HG03196 (cell line): Measurements from ENCODE around the gene NCOA7.
"Not testable (repeated sequence)": the region's sequence is repeated elsewhere in the genome, so short reads cannot be mapped to it uniquely, and the experiment has no call there.

ENCODE experiments used
- ATAC-seq: cut with Tn5 transposase; IDR thresholded peaks from one replicate; pipeline ENCODE4 v1.9.1; 2021; ENCODE audit not compliant: unreplicated experiment

The NCOA7 gene

DNA sequence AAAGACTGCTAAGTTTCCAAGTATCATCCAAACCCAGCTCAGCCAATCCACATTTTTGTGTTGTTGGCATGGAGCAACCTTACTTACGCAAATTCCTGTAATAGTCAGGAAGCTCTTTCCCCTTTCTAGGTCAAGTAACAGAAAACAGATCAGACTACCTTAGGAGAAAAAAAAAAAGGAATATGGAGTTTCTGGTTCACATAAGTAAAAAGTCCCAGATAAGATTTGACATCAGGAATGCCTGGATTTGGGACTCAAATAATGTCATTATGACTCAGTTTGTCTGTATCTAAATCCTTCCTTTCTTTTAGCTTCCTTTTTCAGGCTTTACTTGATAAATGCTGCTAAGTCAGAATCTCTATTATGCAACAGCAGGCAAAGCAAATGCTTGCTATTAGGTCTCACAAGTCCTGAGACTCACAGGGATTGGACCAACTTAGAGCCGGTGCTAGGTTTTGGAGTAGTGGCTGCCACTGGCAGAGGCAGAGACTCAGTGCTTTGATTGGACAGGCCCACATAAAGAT, 44.5 kb downstream of the NCOA7 start:
- ATAC-seq = no peak

DNA sequence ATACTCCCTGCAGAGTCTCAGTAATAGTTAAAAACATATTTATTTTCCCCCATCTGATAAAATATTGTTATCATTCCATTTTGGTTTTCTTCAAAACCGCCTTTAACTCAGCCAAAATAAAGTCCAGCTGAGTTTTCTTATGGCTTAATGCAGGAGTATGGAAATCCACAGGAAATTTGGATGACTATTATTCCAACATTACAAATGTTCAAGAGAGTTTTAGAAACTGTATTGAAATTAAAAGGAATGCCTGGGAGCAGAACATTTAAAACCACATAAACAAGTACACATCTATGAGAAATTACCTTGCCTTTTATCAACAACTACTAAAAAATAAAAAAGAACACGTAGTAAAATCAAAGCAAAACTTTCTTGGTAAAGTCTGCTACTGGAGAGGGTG, 45.7 kb downstream of the NCOA7 start:
- no peak for ATAC-seq

DNA sequence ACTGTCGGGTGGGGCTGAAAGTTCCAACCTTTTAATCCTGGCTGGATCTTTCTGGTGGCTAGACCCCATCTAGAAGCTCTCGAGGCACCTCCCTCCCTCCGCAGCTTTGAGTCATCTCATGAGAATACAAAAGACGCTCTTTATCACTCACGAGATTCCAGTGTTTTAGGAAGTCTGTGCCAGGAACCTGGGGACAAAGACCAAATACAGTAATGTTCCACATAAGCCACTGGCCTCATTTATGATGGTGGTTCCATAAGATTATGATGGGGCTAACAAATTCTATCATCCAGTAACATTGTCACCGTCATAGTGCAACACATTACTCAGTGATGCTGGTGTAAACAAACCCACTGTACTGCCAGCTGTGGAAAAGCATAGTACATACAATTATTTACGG, 48.7 kb downstream of the NCOA7 start:
- no peak for ATAC-seq

DNA sequence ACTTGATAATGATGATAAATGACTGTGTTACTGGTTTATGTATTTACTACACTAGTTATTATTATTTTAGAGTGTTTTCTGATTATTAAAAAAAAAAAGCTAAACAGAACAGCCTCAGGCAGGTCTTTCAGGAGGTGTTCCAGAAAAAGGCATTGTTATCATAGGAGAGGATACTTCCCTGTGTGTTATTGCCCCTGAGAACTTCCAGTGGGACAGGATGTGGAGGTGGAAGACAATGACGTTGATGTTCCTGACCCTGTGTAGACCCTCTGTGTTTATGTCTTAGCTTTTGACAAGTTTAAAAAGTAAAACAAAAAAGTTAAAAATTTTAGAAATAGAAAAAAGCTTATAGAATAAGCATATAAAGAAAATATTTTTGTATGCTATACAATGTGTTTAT, 49.1 kb downstream of the NCOA7 start:
- ATAC-seq = no peak

DNA sequence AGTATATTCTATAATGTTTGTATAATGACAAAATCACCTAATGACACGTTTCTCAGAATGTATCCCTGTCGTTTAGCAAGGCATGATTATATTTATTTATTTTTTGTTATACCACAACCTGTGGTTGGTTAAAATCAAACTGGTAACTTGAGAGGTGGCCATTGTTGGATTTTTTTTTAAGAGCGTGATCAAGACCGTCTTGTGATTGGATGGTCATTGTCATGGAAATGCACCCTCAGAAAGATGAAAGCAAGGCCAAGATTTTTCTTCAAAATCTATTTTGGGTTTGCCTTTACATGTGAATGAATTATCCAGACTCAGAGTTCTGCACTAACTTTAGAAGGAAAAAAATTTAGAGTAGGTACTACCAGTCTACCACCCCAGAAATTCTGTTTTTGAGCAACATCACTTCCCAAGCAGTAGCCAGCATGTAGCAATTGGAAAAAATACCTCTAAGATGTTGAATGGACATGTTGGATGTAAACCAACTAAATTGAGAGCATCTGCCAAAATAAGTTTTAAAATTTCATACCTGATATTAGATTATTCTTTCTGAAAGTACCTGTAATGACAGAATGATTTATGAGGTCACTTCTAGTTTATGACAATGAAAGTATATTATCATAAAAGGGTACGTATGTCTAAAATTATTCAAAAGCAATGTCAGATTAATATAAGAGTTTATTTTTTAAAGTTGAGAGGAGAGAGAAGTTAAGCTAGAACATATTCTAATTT, 50.8 kb downstream of the NCOA7 start:
- ATAC-seq = no peak

DNA sequence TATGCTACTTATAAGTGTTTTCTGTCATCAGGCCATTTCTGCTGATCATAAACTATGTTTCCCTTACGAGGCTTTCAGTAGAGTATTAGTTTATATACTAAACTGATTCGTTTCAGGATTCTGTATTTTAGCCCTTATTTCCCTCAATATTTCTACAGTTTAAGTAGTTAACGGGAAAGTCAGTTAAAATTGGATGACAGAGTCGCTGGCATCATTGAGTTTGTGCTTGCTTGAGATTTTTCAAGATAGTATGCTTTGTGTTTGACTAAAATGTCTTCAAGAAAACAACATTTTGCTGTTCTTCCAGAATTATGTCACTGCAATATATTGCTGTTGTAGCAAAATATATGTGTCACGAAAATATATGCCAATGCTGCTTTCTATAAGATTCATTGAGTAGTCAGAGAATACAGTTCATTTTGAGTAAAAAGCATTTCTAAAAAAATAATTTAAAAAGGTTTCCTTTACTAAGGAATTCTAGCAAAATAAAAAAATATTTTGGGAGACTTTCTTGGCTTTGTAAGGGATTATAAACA, 51.4 kb downstream of the NCOA7 start:
- ATAC-seq = no peak

DNA sequence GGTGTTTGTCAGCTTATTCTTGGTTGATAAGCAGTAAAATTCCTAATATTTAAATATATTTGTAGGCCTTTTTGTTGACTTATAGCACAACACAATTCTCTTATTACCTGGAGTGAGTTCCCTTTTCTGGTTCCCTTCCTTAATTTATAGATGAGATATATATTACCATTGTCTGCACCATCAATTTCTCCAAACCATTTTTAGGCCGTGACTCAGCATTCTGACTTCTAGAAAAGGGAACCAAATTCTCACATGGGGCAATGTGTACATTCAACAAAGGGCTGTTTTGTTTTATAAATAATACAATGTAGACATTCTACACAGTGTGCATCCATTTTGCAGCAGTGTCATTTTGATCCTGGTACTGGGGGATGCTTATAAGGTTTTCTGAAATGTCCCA, 52.8 kb downstream of the NCOA7 start:
- ATAC-seq = no peak

DNA sequence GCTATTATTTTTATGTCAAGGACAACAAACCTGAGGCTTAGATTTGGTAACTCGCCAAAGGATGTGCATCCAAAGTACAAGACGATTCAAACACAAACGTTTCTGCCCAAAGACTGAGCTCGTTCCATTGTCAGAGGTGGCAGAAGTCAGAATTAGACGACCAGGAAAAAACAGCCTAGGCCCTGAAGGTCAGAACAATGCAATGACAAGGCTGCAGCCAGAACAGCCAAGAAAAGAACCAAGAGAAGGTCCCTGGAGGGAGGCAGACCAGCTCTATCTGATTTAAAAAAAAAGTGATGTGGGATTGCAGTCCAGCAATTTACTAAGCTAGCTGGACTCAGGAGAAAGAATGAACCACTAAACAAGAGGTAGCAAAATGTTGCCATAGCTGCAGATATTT, 54.2 kb downstream of the NCOA7 start:
- no peak for ATAC-seq

DNA sequence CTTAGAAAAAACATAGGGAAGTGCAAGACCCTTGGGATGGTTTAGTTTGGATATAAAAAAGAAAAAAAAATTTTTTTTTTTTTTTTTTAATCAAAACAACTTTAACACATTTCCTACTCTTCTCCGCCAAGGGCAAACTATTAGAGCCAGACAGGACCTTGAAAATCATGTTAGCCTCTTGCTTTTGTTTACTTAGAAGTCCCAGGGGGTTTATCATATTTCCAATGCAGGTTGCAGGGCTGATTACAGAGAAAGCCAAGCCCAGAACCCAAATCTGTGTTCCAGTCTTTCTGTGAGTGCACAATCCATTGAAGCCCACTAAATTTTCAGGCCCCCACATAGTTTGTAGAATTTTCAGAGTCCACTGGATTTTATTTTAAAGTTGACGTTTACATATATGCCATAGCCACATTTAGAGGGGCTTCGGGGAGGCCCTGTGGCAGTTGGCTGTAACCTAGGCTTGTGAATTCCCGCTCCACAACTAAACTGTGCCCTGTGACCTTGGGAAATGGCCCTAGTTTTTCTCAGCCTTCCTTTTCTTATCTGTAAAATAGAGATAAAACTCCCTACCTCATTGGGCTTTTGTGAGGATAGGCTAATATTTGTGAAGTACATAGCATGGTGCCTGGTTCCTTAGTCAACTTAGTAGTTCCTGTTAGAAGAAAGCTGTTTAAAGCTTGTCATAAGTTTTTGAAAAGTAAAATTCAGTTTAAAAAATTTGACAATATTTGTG, 55.7 kb downstream of the NCOA7 start:
- no peak for ATAC-seq

DNA sequence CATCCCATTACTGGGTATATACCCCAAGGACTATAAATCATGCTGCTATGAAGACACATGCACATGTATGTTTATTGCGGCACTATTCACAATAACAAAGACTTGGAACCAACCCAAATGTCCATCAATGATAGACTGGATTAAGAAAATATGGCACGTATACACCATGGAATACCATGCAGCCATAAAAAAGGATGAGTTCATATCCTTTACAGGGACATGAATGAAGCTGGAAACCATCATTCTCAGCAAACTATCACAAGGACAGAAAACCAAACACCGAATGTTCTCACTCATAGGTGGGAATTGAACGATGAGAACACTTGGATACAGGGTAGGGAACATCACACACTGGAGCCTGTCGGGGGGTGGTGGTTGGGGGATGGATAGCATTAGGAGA, 57.5 kb downstream of the NCOA7 start:
- not testable (repeated sequence) for ATAC-seq

DNA sequence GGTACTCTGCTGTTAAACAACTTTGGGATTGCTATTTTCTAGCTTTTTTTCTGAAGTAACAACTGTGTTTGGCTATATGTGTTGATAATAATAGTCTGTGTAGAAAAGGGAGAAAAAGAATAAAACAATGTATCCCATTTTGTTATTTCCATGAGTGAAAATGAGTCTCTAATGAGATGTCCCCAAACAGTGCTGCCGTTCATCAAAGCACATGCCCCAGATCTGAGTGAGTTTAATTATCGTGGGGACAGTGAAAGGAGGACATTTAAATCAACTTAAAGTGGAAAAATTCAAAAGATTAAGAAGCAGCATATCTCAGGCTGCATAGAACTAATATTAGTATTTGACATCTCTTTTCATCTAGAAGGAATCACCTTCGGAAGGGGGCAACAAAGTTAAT, 59.6 kb downstream of the NCOA7 start:
- no peak for ATAC-seq

DNA sequence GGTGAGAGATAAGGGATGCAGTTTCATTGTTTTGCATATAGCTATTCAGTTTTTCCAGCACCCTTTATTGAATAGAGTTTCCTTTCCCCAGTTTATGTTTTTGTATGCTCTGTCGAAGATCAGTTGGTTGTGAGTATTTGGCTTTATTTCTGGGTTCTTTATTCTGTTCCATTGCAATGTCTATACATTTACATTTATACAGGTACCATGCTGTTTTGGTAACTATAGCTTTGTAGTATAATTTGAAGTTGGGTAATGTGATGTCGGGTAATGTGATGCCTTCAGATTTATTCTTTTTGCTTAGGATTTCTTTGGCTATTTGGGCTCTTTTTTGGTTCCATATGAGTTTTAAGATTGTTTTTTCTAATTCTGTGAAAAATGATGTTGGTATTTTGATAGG, 61.8 kb downstream of the NCOA7 start:
- no peak for ATAC-seq

DNA sequence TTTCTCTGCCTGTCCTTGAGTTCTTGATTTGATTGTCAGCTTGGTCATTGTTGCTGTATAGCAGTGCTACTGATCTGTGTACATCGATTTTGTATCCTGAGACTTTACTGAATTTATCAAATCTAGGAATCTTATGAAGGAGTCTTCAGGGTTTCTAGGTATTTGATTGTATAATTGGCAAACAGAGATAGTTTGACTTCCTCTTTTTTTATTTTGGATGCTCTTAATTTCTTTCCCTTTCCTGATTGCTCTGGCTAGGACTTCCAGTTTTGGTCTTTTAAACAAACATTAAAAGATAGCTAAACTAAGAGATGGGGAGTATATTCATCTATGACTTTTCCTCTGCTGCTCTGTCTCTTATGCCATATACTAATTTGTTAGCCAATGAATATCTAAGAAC, 62.4 kb downstream of the NCOA7 start:
- ATAC-seq = no peak

DNA sequence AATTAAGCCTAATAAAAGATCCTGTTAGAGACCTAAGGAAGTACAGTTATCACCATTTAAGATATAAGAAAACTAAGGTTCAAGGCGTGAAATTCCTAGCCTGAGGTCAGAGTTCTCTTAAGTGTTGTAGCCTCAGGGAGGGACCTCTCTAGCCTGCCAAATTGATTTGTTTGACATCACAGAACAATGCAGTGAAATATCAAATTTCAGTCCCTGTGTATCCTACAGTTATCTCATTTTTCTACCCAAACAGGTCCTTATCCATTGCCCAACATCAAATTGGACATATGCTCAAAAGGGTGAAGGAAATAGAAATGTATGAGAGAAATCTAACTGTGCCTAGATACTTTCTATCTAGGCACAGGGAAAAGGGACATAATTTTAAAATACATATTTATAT, 63.0 kb downstream of the NCOA7 start:
- no peak for ATAC-seq

DNA sequence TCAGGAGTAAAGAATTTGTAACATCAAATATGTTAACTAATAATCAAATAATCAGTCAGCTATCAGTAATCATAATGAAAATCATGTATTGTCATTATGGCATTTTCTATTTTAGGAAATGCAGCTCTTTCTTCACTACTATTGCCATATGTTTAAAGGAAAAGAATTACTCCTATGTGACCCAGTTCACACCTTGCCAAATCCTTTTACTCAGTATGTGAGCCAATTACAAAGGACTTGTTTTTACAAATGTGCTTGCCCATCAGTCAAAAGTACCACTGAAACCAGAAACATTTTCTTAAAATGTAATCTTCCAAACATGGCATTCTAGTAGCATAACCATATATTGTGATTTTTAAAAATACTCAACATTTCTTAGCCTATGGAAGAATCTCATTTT, 63.6 kb downstream of the NCOA7 start:
- ATAC-seq = no peak

DNA sequence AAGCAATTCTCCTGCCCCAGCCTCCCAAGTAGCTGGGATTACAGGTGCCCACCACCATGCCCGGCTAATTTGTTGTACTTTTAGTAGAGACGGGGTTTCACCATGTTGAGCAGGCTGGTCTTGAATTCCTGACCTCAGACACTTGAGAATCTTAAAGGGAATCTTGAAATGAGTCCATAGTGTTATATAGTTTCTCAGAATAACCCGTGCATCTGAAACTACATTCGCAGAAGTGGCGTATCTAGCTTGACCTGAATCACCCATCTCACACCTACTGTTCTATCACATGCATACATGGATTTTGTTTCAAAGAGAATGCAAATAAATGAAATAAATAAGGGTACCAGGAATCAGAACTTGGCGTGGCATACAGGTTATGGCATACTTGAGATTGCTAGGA, 65.0 kb downstream of the NCOA7 start:
- no peak for ATAC-seq

DNA sequence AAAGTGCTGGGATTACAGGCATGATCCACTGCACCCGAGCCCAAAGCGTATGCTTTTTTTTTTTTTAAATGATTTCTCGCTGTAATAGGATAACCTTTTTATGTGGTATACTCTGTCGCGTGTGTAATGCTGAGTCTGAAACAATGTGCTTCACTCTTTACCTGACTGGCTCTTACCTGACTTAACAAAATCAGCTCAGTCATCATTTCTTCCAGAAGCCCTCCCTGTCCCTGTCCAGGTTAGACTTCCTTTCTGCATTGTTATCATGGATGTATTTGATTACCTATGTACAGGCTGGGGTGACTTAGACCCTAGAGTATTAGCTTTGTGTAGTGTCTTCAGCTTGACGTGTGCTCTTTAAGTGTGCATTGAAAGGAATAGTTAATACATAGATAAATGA, 67.1 kb downstream of the NCOA7 start:
- no peak for ATAC-seq

DNA sequence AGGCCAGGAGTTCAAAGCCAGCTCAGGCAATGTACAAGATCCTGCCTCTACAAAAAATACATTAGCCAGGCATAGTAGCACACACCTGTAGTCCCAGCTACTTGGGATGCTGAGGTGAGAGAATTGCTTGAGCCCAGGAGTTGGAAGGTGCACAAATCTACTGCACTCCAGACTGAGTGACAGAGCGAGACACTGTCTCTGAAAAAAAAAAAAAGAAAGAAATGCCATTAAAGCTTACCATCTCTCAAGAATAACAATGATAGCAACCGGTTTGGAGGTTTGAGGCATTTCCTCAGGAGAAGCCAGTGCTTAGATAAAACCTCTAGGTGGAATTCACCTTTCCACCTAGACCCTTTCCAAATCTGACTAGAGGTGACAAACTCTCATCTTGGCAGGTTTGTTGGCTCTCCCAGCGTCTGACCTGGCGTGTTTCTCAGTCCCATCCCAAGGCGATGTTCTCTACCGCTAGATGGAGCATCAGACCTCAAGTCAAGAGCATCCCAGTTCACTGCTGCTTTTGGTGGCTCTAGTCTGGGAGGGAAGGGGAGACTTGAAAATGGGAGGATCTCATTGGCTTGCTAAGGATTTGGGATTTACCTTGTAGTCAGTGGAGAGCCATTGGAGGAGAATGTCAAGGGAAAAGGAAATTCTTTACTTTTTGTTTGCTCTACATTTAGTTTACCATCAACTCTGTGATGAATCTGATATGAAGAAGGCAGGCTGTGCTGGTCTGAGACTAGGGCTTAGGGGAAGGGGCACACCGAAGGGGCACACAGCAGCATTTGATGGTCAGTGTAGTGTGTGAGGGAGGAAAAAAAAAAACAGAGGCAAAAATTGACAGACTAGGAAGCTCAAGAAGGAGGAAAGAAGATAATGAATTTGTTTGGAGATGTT, 67.9 kb downstream of the NCOA7 start:
- peak; percentile 76 for ATAC-seq

DNA sequence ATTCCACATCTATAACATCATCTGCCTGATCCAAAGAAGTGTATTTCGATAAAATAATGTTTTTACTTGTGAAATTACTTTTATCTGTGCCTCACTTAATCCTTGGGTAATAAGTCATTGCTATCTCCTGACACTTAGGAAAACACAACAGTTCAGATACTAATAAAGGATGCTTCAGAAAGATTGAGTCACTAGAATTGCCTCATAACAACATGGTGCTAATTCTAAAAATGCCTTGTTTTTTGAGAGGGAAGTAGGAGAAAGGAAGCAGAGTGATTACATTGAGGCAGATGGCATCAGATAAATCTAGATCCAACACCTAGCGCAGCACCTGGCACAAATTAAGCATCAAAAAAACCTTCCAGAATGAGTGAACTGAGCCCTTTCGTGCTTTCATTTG, 69.0 kb downstream of the NCOA7 start:
- ATAC-seq = no peak

DNA sequence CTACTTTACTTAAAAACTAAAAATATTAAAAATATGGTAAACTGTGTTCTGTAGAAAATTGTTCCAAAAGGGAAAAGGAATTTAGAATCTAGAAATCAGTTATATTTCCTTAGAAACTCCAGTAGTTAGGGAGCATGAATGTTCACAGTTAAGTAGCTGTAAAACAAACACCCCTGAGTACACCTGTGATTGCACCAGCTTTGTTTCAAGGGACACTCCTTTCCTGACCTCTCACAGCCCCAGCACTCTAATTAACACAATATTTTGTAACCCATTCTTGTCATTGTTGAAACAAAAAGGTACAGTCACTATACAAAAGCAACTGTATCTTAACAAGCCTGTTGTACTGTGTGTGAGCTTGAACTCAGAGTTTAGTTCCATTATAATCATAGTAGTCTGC, 72.3 kb downstream of the NCOA7 start:
- ATAC-seq = no peak

DNA sequence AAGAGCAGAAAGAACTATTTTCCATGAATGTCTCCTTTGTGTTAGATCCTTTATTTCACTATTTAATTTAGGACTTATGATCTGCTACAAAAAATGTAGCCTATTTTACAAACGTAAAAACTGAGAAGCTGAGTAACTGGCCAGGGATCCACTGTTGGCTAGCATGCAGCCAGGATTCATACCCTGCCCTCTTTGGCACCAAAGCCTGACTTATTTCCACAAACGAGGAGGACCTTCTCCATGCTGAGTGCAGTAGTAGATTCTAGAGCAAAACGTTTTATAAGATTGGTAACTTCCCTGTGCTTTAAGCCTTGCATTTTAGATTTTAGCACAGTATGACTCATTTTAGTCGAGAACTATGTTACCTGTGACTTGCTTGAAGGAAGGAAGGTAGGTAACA, 74.3 kb downstream of the NCOA7 start:
- no peak for ATAC-seq
